H9 (cell line): Measurements from ENCODE around the gene IL9. TPM values are rescaled to one million over a fixed set of nuclear protein-coding genes. Genes with fewer than 3 reads are reported as not detected.

Experiments
- DNase-seq: peaks from one replicate; pipeline ENCODE4 v3.0.0-alpha.2; 2017
- H2AFZ ChIP-seq: one replicate; pipeline ENCODE4 v1.6.1; 2013; ENCODE audit warnings: mild to moderate bottlenecking, low read length, control low read depth, moderate library complexity
- H2AK5ac ChIP-seq: 2 replicates; pipeline ENCODE4 v1.6.1; 2013; ENCODE audit warnings: low read length, control low read depth, mixed read lengths; ENCODE audit not compliant: insufficient read length
- H2BK120ac ChIP-seq: one replicate; pipeline ENCODE4 v1.6.1; 2013; ENCODE audit warnings: low read depth, mild to moderate bottlenecking, low read length, control low read depth, inconsistent platforms; ENCODE audit not compliant: poor library complexity, severe bottlenecking
- H2BK12ac ChIP-seq: 2 replicates; pipeline ENCODE4 v1.6.1; 2013; ENCODE audit warnings: low read length, control low read depth, mixed read lengths, low read depth; ENCODE audit not compliant: insufficient read length
- H2BK15ac ChIP-seq: 2 replicates; pipeline ENCODE4 v1.6.1; 2013; ENCODE audit warnings: low read depth, low read length, control low read depth
- H2BK20ac ChIP-seq: one replicate; pipeline ENCODE4 v1.6.1; 2013; ENCODE audit warnings: low read depth, mild to moderate bottlenecking, low read length, control low read depth, inconsistent platforms; ENCODE audit not compliant: poor library complexity, severe bottlenecking
- H2BK5ac ChIP-seq: 2 replicates; pipeline ENCODE4 v1.6.1; 2013; ENCODE audit warnings: low read length, control low read depth, mixed read lengths; ENCODE audit not compliant: insufficient read length
- H3K14ac ChIP-seq: 2 replicates; pipeline ENCODE4 v1.6.1; 2013; ENCODE audit warnings: low read length, control low read depth; ENCODE audit not compliant: insufficient read depth
- H3K18ac ChIP-seq: 2 replicates; pipeline ENCODE4 v1.6.1; 2013; ENCODE audit warnings: low read depth, mild to moderate bottlenecking, mixed read lengths, low read length, control low read depth; ENCODE audit not compliant: insufficient read length
- H3K23ac ChIP-seq: 2 replicates; pipeline ENCODE4 v1.6.1; 2013; ENCODE audit warnings: low read length, control low read depth, mixed read lengths, low read depth; ENCODE audit not compliant: insufficient read length
- H3K23me2 ChIP-seq: 2 replicates; pipeline ENCODE4 v1.6.1; 2013; ENCODE audit warnings: low read depth, mild to moderate bottlenecking, mixed read lengths, low read length, control low read depth; ENCODE audit not compliant: insufficient read length, poor library complexity, severe bottlenecking
- H3K27ac ChIP-seq: 2 replicates; pipeline ENCODE4 v1.5.1; 2013; ENCODE audit warnings: low read length, control low read depth, mixed read lengths, low read depth; ENCODE audit not compliant: insufficient read length
- H3K27me3 ChIP-seq: 2 replicates; pipeline ENCODE4 v1.6.1; 2013; ENCODE audit warnings: low read length, control low read depth, inconsistent platforms; ENCODE audit not compliant: insufficient read depth
- H3K4ac ChIP-seq: 2 replicates; pipeline ENCODE4 v1.6.1; 2013; ENCODE audit warnings: low read depth, mild to moderate bottlenecking, control low read depth, inconsistent platforms, low read length, moderate library complexity
- H3K4me1 ChIP-seq: 2 replicates; pipeline ENCODE4 v1.6.1; 2013; ENCODE audit warnings: low read length, control low read depth, inconsistent platforms; ENCODE audit not compliant: insufficient read depth
- H3K4me2 ChIP-seq: 2 replicates; pipeline ENCODE4 v1.6.1; 2013; ENCODE audit warnings: low read length, control low read depth, mixed read lengths; ENCODE audit not compliant: insufficient read length, insufficient read depth
- H3K56ac ChIP-seq: 2 replicates; pipeline ENCODE4 v1.6.1; 2013; ENCODE audit warnings: low read depth, mild to moderate bottlenecking, mixed read lengths, low read length, control low read depth; ENCODE audit not compliant: insufficient read length
- H3K79me1 ChIP-seq: 2 replicates; pipeline ENCODE4 v1.6.1; 2013; ENCODE audit warnings: low read depth, mild to moderate bottlenecking, moderate library complexity, low read length, control low read depth, inconsistent platforms; ENCODE audit not compliant: insufficient read depth, poor library complexity, severe bottlenecking
- H3K79me2 ChIP-seq: 2 replicates; pipeline ENCODE4 v1.6.1; 2013; ENCODE audit warnings: low read length, control low read depth, inconsistent platforms; ENCODE audit not compliant: insufficient read depth
- H3K9ac ChIP-seq: 2 replicates; pipeline ENCODE4 v1.6.1; 2013; ENCODE audit warnings: low read length, control low read depth, mixed read lengths; ENCODE audit not compliant: insufficient read length; ENCODE audit errors: extremely low read depth
- H3K9me3 ChIP-seq: one replicate; pipeline ENCODE4 v1.6.1; 2013; ENCODE audit warnings: low read depth, low read length, inconsistent platforms; ENCODE audit not compliant: control insufficient read depth
- H3T11ph ChIP-seq: one replicate; pipeline ENCODE4 v1.6.1; 2013; ENCODE audit warnings: mild to moderate bottlenecking, low read length, control low read depth, inconsistent platforms
- H4K20me1 ChIP-seq: one replicate; pipeline ENCODE4 v1.6.1; 2013; ENCODE audit not compliant: control insufficient read depth, insufficient read length, insufficient read depth
- H4K5ac ChIP-seq: 2 replicates; pipeline ENCODE4 v1.6.1; 2013; ENCODE audit warnings: low read depth, mild to moderate bottlenecking, mixed read lengths, low read length, control low read depth; ENCODE audit not compliant: insufficient read length
- H4K8ac ChIP-seq: replicated peaks from 2 replicates; pipeline ENCODE4 v1.6.1; 2013; ENCODE audit warnings: low read length, control low read depth, mixed read lengths, low read depth; ENCODE audit not compliant: insufficient read length
- H4K91ac ChIP-seq: 2 replicates; pipeline ENCODE4 v1.6.1; 2013; ENCODE audit warnings: low read depth, mild to moderate bottlenecking, moderate library complexity, mixed read lengths, low read length, control low read depth; ENCODE audit not compliant: insufficient read length
- H3K27ac Mint-ChIP-seq, 3 experiments: 2 replicates in 2 of 3; 3 replicates in 1 of 3; pipeline ENCODE4 v1.8.0; 2020 to 2021; ENCODE audit warnings: mixed read lengths in 3 of 3, mild to moderate bottlenecking in 1 of 3, moderate library complexity in 1 of 3
- H3K27me3 Mint-ChIP-seq: 2 replicates; pipeline ENCODE4 v1.8.0; 2021; ENCODE audit warnings: low read depth, mild to moderate bottlenecking, moderate library complexity, mixed read lengths
- H3K36me3 Mint-ChIP-seq, 3 experiments: 2 replicates in 2 of 3; 3 replicates in 1 of 3; pipeline ENCODE4 v1.8.0; 2020 to 2021; ENCODE audit warnings: low read depth in 3 of 3, mixed read lengths in 3 of 3; ENCODE audit not compliant: insufficient read depth in 1 of 3
- H3K4me1 Mint-ChIP-seq, 2 experiments: 2 replicates each; pipeline ENCODE4 v1.8.0; 2020; ENCODE audit warnings: mixed read lengths in 2 of 2
- H3K4me3 Mint-ChIP-seq, 2 experiments: 2 replicates in 1 of 2; 3 replicates in 1 of 2; pipeline ENCODE4 v1.8.0; 2020 to 2021; ENCODE audit warnings: mild to moderate bottlenecking in 2 of 2, mixed read lengths in 2 of 2, moderate library complexity in 1 of 2
- H3K9me3 Mint-ChIP-seq, 2 experiments: 2 replicates in 1 of 2; 3 replicates in 1 of 2; pipeline ENCODE4 v1.8.0; 2020; ENCODE audit warnings: mild to moderate bottlenecking in 2 of 2, mixed read lengths in 2 of 2, moderate library complexity in 1 of 2
- CTCF ChIP-seq: fragments of 200-600 bp; sonication (generic); conservative IDR thresholded peaks from 3 replicates; pipeline ENCODE4 v1.8.0; 2021; ENCODE audit warnings: antibody characterized with exemption, mild to moderate bottlenecking
- WGBS: extraction: QIAGEN DNeasy Blood & Tissue Kit; methylation state at CpG from one replicate; pipeline ENCODE4 v1.1.7; 2013; ENCODE audit warnings: missing lambda C conversion rate, low lambda C conversion rate, mixed read lengths; ENCODE audit not compliant: insufficient read length; ENCODE audit errors: extremely low coverage; 5-methylcytosine and 5-hydroxymethylcytosine counted together
- total RNA-seq: library from RNA; stranded (reverse); gene quantifications from 2 replicates; pipeline ENCODE4 v1.2.1, GENCODE V29; 2021

IL9 gene
- total RNA-seq, 1 experiment from 2014 or later: not detected

- Histone ChIP-seq H2AK5ac (no peak overlapping the region), H3K56ac (no peak overlapping the region), H2BK20ac (no peak overlapping the region), H3K27ac (no peak overlapping the region), H4K91ac (no peak overlapping the region), H4K20me1 (no peaks in the 10 kb centered on the region), H3K79me2 (no peaks in the 10 kb centered on the region), H3K14ac (no peak overlapping the region), H2BK15ac (no peak overlapping the region), H3K18ac (no peak overlapping the region), H3K23ac (no peak overlapping the region), H2AFZ (no peak overlapping the region), H3K4ac (no peak overlapping the region), H2BK5ac (no peak overlapping the region), H4K8ac (no peak overlapping the region), H3K9me3 (no peaks in the 10 kb centered on the region), H3K4me2 (no peak overlapping the region), H2BK120ac (no peak overlapping the region), H3K79me1 (no peaks in the 10 kb centered on the region), H4K5ac (no peak overlapping the region), H3T11ph (no peak overlapping the region), H3K27me3 (no peaks in the 10 kb centered on the region), H2BK12ac (no peak overlapping the region), H3K9ac (no peak overlapping the region), H3K4me1 (no peaks in the 10 kb centered on the region; the same call in 1 of the 2 replicates), H3K23me2 (no peaks in the 10 kb centered on the region)
- Mint-ChIP-seq H3K9me3 (no peaks in the 10 kb centered on the region), H3K27me3 (peaks cover 29% of the 10 kb centered on the region), H3K4me1 (peaks cover 17 to 23% of the 10 kb centered on the region in 2 experiments), H3K27ac (no peak overlapping the region), H3K4me3 (no peak overlapping the region), H3K36me3 (no peaks in the 10 kb centered on the region)
- WGBS: no CpG with 5 or more reads among the region's 3 CpGs
- TF ChIP-seq CTCF: no peak
- no peak for DNase-seq
These were observed 13.8 kb downstream of the IL9 start for GRCh38 chr5:135881819-135882218.
